ENCODE measurements around the gene MPLKIP. TPM values are rescaled to one million over a fixed set of nuclear protein-coding genes. Genes with fewer than 3 reads are reported as not detected.
"Not testable (repeated sequence)": the region's sequence is repeated elsewhere in the genome, so short reads cannot be mapped to it uniquely, and the experiment has no call there.

The MPLKIP gene
- polyA plus RNA-seq (2011; rRNA removed) (13.1 and 22.5 TPM in 2 replicates), polyA minus RNA-seq (2011; rRNA and poly(A)+ RNA removed) (1.7 and 2.6 TPM in 2 replicates)

DNA sequence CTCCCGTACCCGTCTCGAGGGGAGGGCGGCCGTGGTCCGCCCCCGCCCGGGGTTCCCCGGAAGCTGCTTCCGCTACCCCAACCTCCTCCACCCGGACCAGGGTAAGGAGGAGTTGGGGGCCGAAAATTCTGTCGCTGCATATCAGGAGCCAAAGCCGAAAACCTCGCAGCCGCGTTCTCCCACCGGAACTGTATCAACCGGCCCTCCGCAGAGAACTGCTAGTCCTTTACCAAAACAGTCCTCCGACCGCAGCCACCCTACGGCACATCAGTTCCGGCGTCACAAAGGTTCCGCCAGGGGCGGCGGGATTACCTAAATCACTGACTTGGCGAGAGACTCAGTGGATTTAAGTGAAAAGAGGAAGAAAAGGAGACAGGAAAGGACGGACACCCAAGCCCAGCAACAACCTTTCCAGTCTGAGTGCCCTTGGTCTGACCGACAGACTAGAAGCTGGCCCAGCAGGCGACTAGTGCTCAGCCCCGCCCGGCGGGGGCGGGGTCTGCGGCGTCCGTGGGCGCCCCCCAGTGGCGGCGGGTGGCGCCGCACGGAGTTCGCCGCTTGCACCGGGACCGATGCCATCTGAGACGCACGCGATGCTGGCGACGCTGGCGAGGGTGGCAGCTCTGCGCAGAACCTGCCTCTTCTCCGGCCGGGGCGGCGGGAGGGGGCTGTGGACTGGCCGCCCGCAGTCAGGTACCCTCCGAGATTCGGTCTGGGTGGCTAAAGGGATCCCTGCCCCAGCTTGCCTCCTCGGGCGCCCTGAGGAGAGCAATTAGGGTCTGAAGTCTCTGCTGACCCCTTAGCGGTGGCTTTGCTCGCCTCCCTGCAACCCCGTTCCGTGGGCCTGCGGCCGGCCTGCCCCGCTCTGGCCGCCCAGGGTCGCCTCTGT, at the start of gene MPLKIP, which contains the start of gene SUGCT:
TSS of gene MPLKIP (minus strand) at position 195 of the 889 bp plus-strand sequence. CDS start at position 140, 55 bp downstream.
TSS of gene SUGCT (plus strand) at position 578 of the 889 bp plus-strand sequence.
- POLR2A ChIA-PET, result interaction anchor here (0.6 kb wide), 1 partner anchor 309 kb away, joined by 3 read pairs; no protein-coding TSS in a partner anchor
- CTCF ChIA-PET, result interaction anchor here (0.6 to 1.8 kb wide), 16 partner anchors 9 to 238 kb away, joined by 3 to 12 read pairs (median 4); partner anchors contain the start of gene CDK13
- peak; percentile 60 for TF ChIP-seq CTCF (IDR thresholded peaks at IDR 0.05; ENCODE audit: insufficient read depth, low read depth, low read length)

DNA sequence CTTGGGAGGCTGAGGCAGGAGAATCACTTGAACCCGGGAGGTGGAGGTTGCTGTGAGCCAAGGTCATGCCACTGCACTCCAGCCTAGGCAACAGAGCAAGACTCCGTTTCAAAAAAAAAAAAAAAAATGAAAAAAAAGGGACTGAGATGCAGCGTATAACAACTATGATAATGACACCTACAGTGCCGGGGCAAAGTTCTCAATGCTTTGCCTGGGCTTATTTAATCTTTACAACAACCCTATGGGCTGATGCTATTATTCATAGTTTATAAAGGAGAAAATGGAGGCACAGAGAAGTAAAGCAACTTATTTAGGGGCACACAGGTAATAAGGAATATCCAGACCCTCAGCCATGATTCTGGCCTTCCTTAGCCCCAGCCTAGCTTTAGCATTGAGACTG, 48.0 kb upstream of the MPLKIP start:
- TF ChIP-seq CTCF (IDR thresholded peaks at IDR 0.05; ENCODE audit: insufficient read depth, low read depth, low read length), result no peak
- H3K36me3 ChIP-seq (ENCODE audit: control insufficient read depth, insufficient read depth, low read length), result no peaks in the 10 kb centered on the region
- H3K27me3 ChIP-seq (ENCODE audit: control insufficient read depth, insufficient read depth, low read length), result no peaks in the 10 kb centered on the region
- H3K4me3 ChIP-seq (ENCODE audit: low read depth, low read length), result no peak overlapping the region
- ChIA-PET CTCF (interaction anchor here (0.9 kb wide), 1 partner anchor 49 kb away, joined by 3 read pairs; no protein-coding TSS in a partner anchor), POLR2A (no interaction called here)
- no peak for DNase-seq (ENCODE audit: low read depth)

More for the DNA sequence above, at the start of gene MPLKIP, which contains the start of gene SUGCT:
- Histone ChIP-seq H3K36me3 (ENCODE audit: control insufficient read depth, insufficient read depth, low read length) (no peaks in the 10 kb centered on the region), H3K27me3 (ENCODE audit: control insufficient read depth, insufficient read depth, low read length) (no peaks in the 10 kb centered on the region), H3K4me3 (ENCODE audit: low read depth, low read length) (peak within 1 kb of the TSS; percentile 79)
- peak; percentile 23 for DNase-seq (ENCODE audit: low read depth)

GRCh38 chr7:40177071-40177470, 42.6 kb upstream of the MPLKIP start:
- Histone ChIP-seq H3K4me3 (ENCODE audit: low read depth, low read length) (no peak overlapping the region), H3K36me3 (ENCODE audit: control insufficient read depth, insufficient read depth, low read length) (no peaks in the 10 kb centered on the region), H3K27me3 (ENCODE audit: control insufficient read depth, insufficient read depth, low read length) (no peaks in the 10 kb centered on the region)
- TF ChIP-seq CTCF (IDR thresholded peaks at IDR 0.05; ENCODE audit: insufficient read depth, low read depth, low read length), result no peak
- ChIA-PET POLR2A (no interaction called here), CTCF (no interaction called here)
- DNase-seq (ENCODE audit: low read depth), result no peak

- Histone ChIP-seq H3K27me3 (ENCODE audit: control insufficient read depth, insufficient read depth, low read length) (no peaks in the 10 kb centered on the region), H3K36me3 (ENCODE audit: control insufficient read depth, insufficient read depth, low read length) (no peaks in the 10 kb centered on the region), H3K4me3 (ENCODE audit: low read depth, low read length) (no peak overlapping the region)
- peak; percentile 18 for DNase-seq (ENCODE audit: low read depth)
- no peak for TF ChIP-seq CTCF (IDR thresholded peaks at IDR 0.05; ENCODE audit: insufficient read depth, low read depth, low read length)
- POLR2A ChIA-PET, result interaction anchor here (0.7 kb wide), 2 partner anchors 83 to 871 kb away, joined by 7 to 13 read pairs; no protein-coding TSS in a partner anchor
- CTCF ChIA-PET, result interaction anchor here (0.7 kb wide), 1 partner anchor 9 kb away, joined by 3 read pairs; no protein-coding TSS in a partner anchor
Observed at GRCh38 chr7:40175725-40176510, 41.5 kb upstream of the MPLKIP start.

GRCh38 chr7:40175256-40175655, 40.8 kb upstream of the MPLKIP start:
- DNase-seq (ENCODE audit: low read depth); POLR2A ChIA-PET; H3K36me3 ChIP-seq (ENCODE audit: control insufficient read depth, insufficient read depth, low read length); H3K27me3 ChIP-seq (ENCODE audit: control insufficient read depth, insufficient read depth, low read length); H3K4me3 ChIP-seq (ENCODE audit: low read depth, low read length); CTCF ChIA-PET: not testable (repeated sequence)

GRCh38 chr7:40173121-40173520, 38.7 kb upstream of the MPLKIP start:
- H3K4me3 ChIP-seq (ENCODE audit: low read depth, low read length); CTCF ChIA-PET; DNase-seq (ENCODE audit: low read depth); H3K27me3 ChIP-seq (ENCODE audit: control insufficient read depth, insufficient read depth, low read length); H3K36me3 ChIP-seq (ENCODE audit: control insufficient read depth, insufficient read depth, low read length): not testable (repeated sequence)
- POLR2A ChIA-PET, result interaction anchor here (0.6 kb wide), 1 partner anchor 9 kb away, joined by 4 read pairs; no protein-coding TSS in a partner anchor

GRCh38 chr7:40168266-40168665, 33.8 kb upstream of the MPLKIP start:
- H3K4me3 ChIP-seq (ENCODE audit: low read depth, low read length); CTCF ChIA-PET; POLR2A ChIA-PET; H3K27me3 ChIP-seq (ENCODE audit: control insufficient read depth, insufficient read depth, low read length); H3K36me3 ChIP-seq (ENCODE audit: control insufficient read depth, insufficient read depth, low read length); DNase-seq (ENCODE audit: low read depth): not testable (repeated sequence)

Measured in BJ (cell line).